HepG2 (cell line): ENCODE results near the gene ATP13A3. TPM values are rescaled to one million over a fixed set of nuclear protein-coding genes. Genes with fewer than 3 reads are reported as not detected.

ENCODE experiments used
- ATAC-seq: fragments of 200-7000 bp; cut with Tn5 transposase; 3 replicates; pipeline ENCODE4 v1.9.1; 2020; ENCODE audit warnings: mild to moderate bottlenecking, moderate library complexity
- BruUV-seq: library from RNA; stranded (reverse); fragments of 400-500 nt; replicated peaks from 2 replicates; lab custom pipeline; 2021; lab: Mats Ljungman, UMichigan
- CTCF ChIA-PET: fragments of 300-600 bp; formaldehyde crosslinking; extraction: SDS; loops from one replicate; lab custom pipeline; 2021; ENCODE audit warnings: low total read pairs, inconsistent platforms, low intra/inter-chr PET ratio; lab: Yijun Ruan, JAX
- POLR2A ChIA-PET: fragments of 350-600 bp; sonication (Branson Sonifier 250); formaldehyde crosslinking; loops from one replicate; lab custom pipeline; 2020; ENCODE audit warnings: antibody characterized with exemption, inconsistent platforms; lab: Yijun Ruan, JAX
- DNase-seq: peaks from one replicate; pipeline ENCODE4 v3.0.0-alpha.2; 2015; ENCODE audit warnings: low spot score
- FAIRE-seq: peaks from 3 replicates; lab custom pipeline; 2011; peaks lifted over from hg19 to GRCh38; lab: Jason Lieb, UNC
- H2AFZ ChIP-seq: one replicate; pipeline ENCODE4 v1.6.1; 2011; ENCODE audit warnings: low read length, inconsistent platforms
- H3K27ac ChIP-seq: fragments of 300-600 bp; 3 replicates; pipeline ENCODE4 v1.8.0; 2011; ENCODE audit warnings: mixed run types, mild to moderate bottlenecking, mixed read lengths, low read length, inconsistent platforms; ENCODE audit not compliant: insufficient read depth; ENCODE audit errors: extremely low read length
- H3K27me3 ChIP-seq, 2 experiments: fragments of 200-600 bp in 1 of 2; 2 replicates in 1 of 2; 3 replicates in 1 of 2; pipeline versions ENCODE4 v1.6.0 to v1.8.0; 2011; ENCODE audit warnings: low read length in 2 of 2, mild to moderate bottlenecking in 2 of 2, moderate library complexity in 2 of 2, inconsistent platforms in 1 of 2; ENCODE audit not compliant: insufficient read depth in 2 of 2, control insufficient read depth in 1 of 2
- H3K36me3 ChIP-seq, 2 experiments: fragments of 200-600 bp in 1 of 2; replicated peaks in 1 of 2; 2 replicates in 1 of 2; 3 replicates in 1 of 2; pipeline versions ENCODE4 v1.5.1 to v1.8.0; 2011; ENCODE audit warnings: low read length in 2 of 2, inconsistent platforms in 1 of 2; ENCODE audit not compliant: insufficient read depth in 2 of 2, control insufficient read depth in 1 of 2
- H3K4me1 ChIP-seq: 2 replicates; pipeline ENCODE4 v1.5.1; 2012; ENCODE audit warnings: low read length, inconsistent platforms; ENCODE audit not compliant: insufficient read depth
- H3K4me2 ChIP-seq: 2 replicates; pipeline ENCODE4 v1.6.0; 2011; ENCODE audit warnings: low read depth, low read length, inconsistent platforms
- H3K4me3 ChIP-seq, 3 experiments: fragments of 200-600 bp in 1 of 3; sonication (generic), shearing (Covaris generic) in 1 of 3; replicated peaks in 1 of 3; 2 replicates each; pipeline ENCODE4 v1.5.1; 2011 to 2016; ENCODE audit warnings: low read length in 3 of 3, inconsistent platforms in 2 of 3, low read depth in 2 of 3, mild to moderate bottlenecking in 2 of 3, control low read depth in 1 of 3, mixed read lengths in 1 of 3; ENCODE audit not compliant: insufficient read depth in 1 of 3
- H3K79me2 ChIP-seq: one replicate; pipeline ENCODE4 v1.6.1; 2011; ENCODE audit warnings: low read length, inconsistent platforms; ENCODE audit not compliant: insufficient read depth
- H3K9ac ChIP-seq: 2 replicates; pipeline ENCODE4 v1.6.0; 2011; ENCODE audit warnings: mild to moderate bottlenecking, low read depth, low read length, inconsistent platforms; ENCODE audit not compliant: insufficient read depth
- H3K9me3 ChIP-seq: 2 replicates; pipeline ENCODE4 v1.5.1; 2012; ENCODE audit warnings: mild to moderate bottlenecking, low read length
- H4K20me1 ChIP-seq: 2 replicates; pipeline ENCODE4 v1.6.0; 2011; ENCODE audit warnings: inconsistent platforms, mild to moderate bottlenecking, low read length, moderate library complexity; ENCODE audit not compliant: insufficient read depth
- DMTF1 ChIP-seq: sonication (generic); formaldehyde crosslinking; IDR thresholded peaks from 2 replicates; pipeline ENCODE4 v1.4.0; 2020; ENCODE audit warnings: mild to moderate bottlenecking, missing genetic modification reagents
- FOXM1 ChIP-seq: sonication (generic); formaldehyde crosslinking; IDR thresholded peaks from 2 replicates; pipeline ENCODE4 v1.5.0; 2020; ENCODE audit warnings: missing genetic modification reagents
- HDAC1 ChIP-seq: sonication (generic); formaldehyde crosslinking; IDR thresholded peaks from 2 replicates; pipeline ENCODE4 v1.5.1; 2020; ENCODE audit warnings: mild to moderate bottlenecking, missing genetic modification reagents
- KLF12 ChIP-seq: sonication (generic); formaldehyde crosslinking; IDR thresholded peaks from 2 replicates; pipeline ENCODE4 v1.4.0; 2020; ENCODE audit warnings: missing genetic modification reagents, borderline replicate concordance
- KLF16 ChIP-seq, 2 experiments: sonication (generic) in 1 of 2; formaldehyde crosslinking in 1 of 2; IDR thresholded peaks; 2 replicates each; pipeline versions ENCODE4 v1.6.1 to v1.8.0; 2016 to 2023; ENCODE audit warnings: missing genetic modification reagents in 2 of 2, missing compliant biosample characterization in 1 of 2
- PAF1 ChIP-seq: IDR thresholded peaks from 2 replicates; pipeline ENCODE4 v1.6.1; 2016; ENCODE audit warnings: missing genetic modification reagents, missing compliant biosample characterization
- PAWR ChIP-seq: sonication (generic); formaldehyde crosslinking; IDR thresholded peaks from 2 replicates; pipeline ENCODE4 v1.4.0; 2020; ENCODE audit warnings: missing genetic modification reagents, mild to moderate bottlenecking, borderline replicate concordance
- PLRG1 ChIP-seq: fragments of 450-650 bp; conservative IDR thresholded peaks from 2 replicates; pipeline ENCODE4 v1.6.1; 2016
- RBM39 ChIP-seq: fragments of 200-400 bp; formaldehyde crosslinking; IDR thresholded peaks from one replicate; pipeline ENCODE4 v1.6.1; 2018; ENCODE audit warnings: antibody characterized with exemption, mild to moderate bottlenecking, low read depth, low read length; ENCODE audit not compliant: poor library complexity, severe bottlenecking
- TARDBP ChIP-seq: sonication (generic); formaldehyde crosslinking; IDR thresholded peaks from 2 replicates; pipeline ENCODE4 v1.8.0; 2022; ENCODE audit warnings: mild to moderate bottlenecking, missing genetic modification reagents
- ZNF10 ChIP-seq: sonication (generic); formaldehyde crosslinking; IDR thresholded peaks from 2 replicates; pipeline ENCODE4 v1.4.0; 2020; ENCODE audit warnings: mild to moderate bottlenecking, low read depth, missing genetic modification reagents, borderline replicate concordance
- ZNF704 ChIP-seq: sonication (generic); formaldehyde crosslinking; IDR thresholded peaks from 2 replicates; pipeline ENCODE4 v1.8.1; 2023; ENCODE audit warnings: mild to moderate bottlenecking, inconsistent platforms, moderate library complexity, missing genetic modification reagents, borderline replicate concordance
- ZNF790 ChIP-seq: sonication (generic); formaldehyde crosslinking; IDR thresholded peaks from 2 replicates; pipeline ENCODE4 v1.8.0; 2022; ENCODE audit warnings: missing genetic modification reagents, mild to moderate bottlenecking, borderline replicate concordance
- WGBS: methylation state at CpG from one replicate; pipeline ENCODE4 v1.1.6; 2017; ENCODE audit warnings: low lambda C conversion rate; 5-methylcytosine and 5-hydroxymethylcytosine counted together
- in situ Hi-C: cut with HindIII; loops from 2 replicates; pipeline ENCODE4 v1.10.0; 2017; ENCODE audit warnings: low pct_unique_long_range_greater_than_20kb; ENCODE audit not compliant: extremely low pct_ligation_motif_present
- intact Hi-C: fragments of 100-400 bp; cut with micrococcal nuclease; formaldehyde crosslinking; loops from one replicate; pipeline ENCODE4 v1.10.0; 2022; ENCODE audit not compliant: unreplicated experiment
- polyA plus RNA-seq, 8 experiments: library from polyadenylated mRNA; depleted of rRNA in 3 of 8; stranded (reverse) in 7 of 8; unstranded in 1 of 8; fragments of >200 nt; fragmentation: Illumina TruSeq in 4 of 8; extraction: Trizol in 4 of 8; gene quantifications; 2 replicates each; pipeline versions ENCODE4 v1.2.1 to v1.2.3, GENCODE V29; 2011 to 2016; ENCODE audit warnings: low read depth in 4 of 8, missing spikeins in 1 of 8, mixed read lengths in 1 of 8; ENCODE audit not compliant: insufficient read depth in 1 of 8
- total RNA-seq, 5 experiments: library from RNA; depleted of rRNA; stranded (reverse); fragments of >200 nt; fragmentation: Illumina TruSeq; extraction: Trizol; gene quantifications; 2 replicates each; pipeline ENCODE4 v1.2.3, GENCODE V29; 2016; ENCODE audit warnings: low read depth in 1 of 5
- TF ChIP-seq, protein P1 (sequence below): IDR thresholded peaks from 2 replicates; pipeline ENCODE4 v1.6.1; 2018; ENCODE audit warnings: missing genetic modification reagents, mild to moderate bottlenecking, missing compliant biosample characterization

Gene ATP13A3
- total and polyA plus RNA-seq, 2 of the 13 experiments (the other 11 are each of a cell fraction or from before 2014, with no cell fraction given), result 44.9 to 80.8 TPM

GRCh38 chr3:194449913-194450312 is 36.9 kb downstream of the ATP13A3 start:
- Histone ChIP-seq H3K27ac (no peak overlapping the region), H3K4me3 (no peak overlapping the region), H2AFZ (no peak overlapping the region), H3K9ac (no peak overlapping the region), H3K79me2 (no peaks in the 10 kb centered on the region), H3K9me3 (no peaks in the 10 kb centered on the region), H3K27me3 (no peaks in the 10 kb centered on the region), H4K20me1 (peaks cover 3% of the 10 kb centered on the region; the same call in 1 of the 2 replicates), H3K36me3 (peaks cover 9 to 69% of the 10 kb centered on the region in 2 experiments), H3K4me2 (no peak overlapping the region), H3K4me1 (peaks cover 24% of the 10 kb centered on the region)
- TF ChIP-seq ZNF790 (CRISPR knock-in tag), result no peak
- no peak for TF ChIP-seq TARDBP
- no peak for TF ChIP-seq DMTF1 (CRISPR knock-in tag)
- TF ChIP-seq, protein P1, sequence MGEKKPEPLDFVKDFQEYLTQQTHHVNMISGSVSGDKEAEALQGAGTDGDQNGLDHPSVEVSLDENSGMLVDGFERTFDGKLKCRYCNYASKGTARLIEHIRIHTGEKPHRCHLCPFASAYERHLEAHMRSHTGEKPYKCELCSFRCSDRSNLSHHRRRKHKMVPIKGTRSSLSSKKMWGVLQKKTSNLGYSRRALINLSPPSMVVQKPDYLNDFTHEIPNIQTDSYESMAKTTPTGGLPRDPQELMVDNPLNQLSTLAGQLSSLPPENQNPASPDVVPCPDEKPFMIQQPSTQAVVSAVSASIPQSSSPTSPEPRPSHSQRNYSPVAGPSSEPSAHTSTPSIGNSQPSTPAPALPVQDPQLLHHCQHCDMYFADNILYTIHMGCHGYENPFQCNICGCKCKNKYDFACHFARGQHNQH (CRISPR knock-in tag), result no peak
- TF ChIP-seq KLF12 (CRISPR knock-in tag), result no peak
- no peak for TF ChIP-seq FOXM1 (CRISPR knock-in tag)
- no peak for TF ChIP-seq PAF1
- TF ChIP-seq PAWR, result no peak
- TF ChIP-seq RBM39, result no peak
- no peak for TF ChIP-seq ZNF704
- no peak for TF ChIP-seq KLF16 (CRISPR knock-in tag; IDR thresholded peaks at IDR 0.05)
- TF ChIP-seq ZNF10, result no peak
- TF ChIP-seq PLRG1, result no peak
- TF ChIP-seq HDAC1 (CRISPR knock-in tag), result no peak
- BruUV-seq, result no TSS peak
- 96% methylated on average over 3 of the region's 3 CpGs for WGBS
- intact Hi-C loops, result no loop called here
- ChIA-PET POLR2A (no interaction called here), CTCF (no interaction called here)
- in situ Hi-C loops, result no loop called here
- no peak for ATAC-seq
- FAIRE-seq, result no peak
- DNase-seq, result no peak
